Sigmoid colon (tissue), 7 donors: ENCODE results near the gene SLCO2A1. TPM values are rescaled to one million over a fixed set of nuclear protein-coding genes. Genes with fewer than 3 reads are reported as not detected.
A peak's percentile ranks its signal among the peaks of the same experiment; 100 is the strongest.

Experiments
- DNase-seq: peaks from one replicate; pipeline ENCODE4 v3.0.0-alpha.2; 2019
- H3K27ac ChIP-seq, 4 donors: fragments of 200-600 bp; sonication (generic); one replicate each; pipeline ENCODE4 v1.5.1; 2016 to 2019; ENCODE audit warnings: mild to moderate bottlenecking in 1 of 4
- H3K27me3 ChIP-seq, 3 donors: fragments of 200-600 bp; sonication (generic); one replicate each; pipeline ENCODE4 v1.5.1; 2019; ENCODE audit warnings: mild to moderate bottlenecking in 1 of 3
- H3K36me3 ChIP-seq, 4 donors: fragments of 200-600 bp; sonication (generic); one replicate each; pipeline ENCODE4 v1.5.1; 2016 to 2019
- H3K4me1 ChIP-seq, 4 donors: fragments of 200-600 bp; sonication (generic); one replicate each; pipeline ENCODE4 v1.5.1; 2017 to 2019
- H3K4me3 ChIP-seq, 4 donors: fragments of 200-600 bp; sonication (generic); one replicate each; pipeline ENCODE4 v1.5.1; 2017 to 2019; ENCODE audit warnings: mild to moderate bottlenecking in 2 of 4, moderate library complexity in 1 of 4
- H3K9me3 ChIP-seq, 4 donors: fragments of 200-600 bp in 3 of 4; sonication (generic) in 3 of 4; one replicate each; pipeline versions ENCODE4 v1.5.1 to v1.6.1; 2013 to 2019
- CTCF ChIP-seq, 4 experiments: fragments of 450-650 bp in 3 of 4; fragments of 200-600 bp in 1 of 4; IDR thresholded peaks; one replicate each; pipeline ENCODE4 v1.5.1; 2016 to 2019; ENCODE audit warnings: antibody characterized with exemption in 4 of 4, mild to moderate bottlenecking in 3 of 4, moderate library complexity in 2 of 4
- EP300 ChIP-seq, 4 donors: sonication (generic); formaldehyde crosslinking; IDR thresholded peaks; one replicate each; pipeline ENCODE4 v1.6.1; 2017; ENCODE audit warnings: antibody characterized with exemption in 4 of 4
- POLR2A ChIP-seq, 2 donors: fragments of 450-650 bp; IDR thresholded peaks; one replicate each; pipeline ENCODE4 v1.6.1; 2016; ENCODE audit warnings: antibody characterized with exemption in 2 of 2, mild to moderate bottlenecking in 2 of 2, moderate library complexity in 2 of 2
- POLR2AphosphoS5 ChIP-seq, 4 donors: sonication (generic); formaldehyde crosslinking; IDR thresholded peaks; one replicate each; pipeline ENCODE4 v1.6.1; 2017; ENCODE audit warnings: antibody characterized with exemption in 4 of 4
- whole genome bisulfite sequencing, 2 donors: extraction: QIAGEN DNeasy Blood & Tissue Kit; methylation state at CpG; one replicate each; pipeline ENCODE4 v1.1.7; 2013; 5-methylcytosine and 5-hydroxymethylcytosine counted together
- intact Hi-C: fragments of 100-400 bp; cut with DNase I; formaldehyde crosslinking; loops from one replicate; pipeline ENCODE4 v1.15.1; 2023
- polyA plus RNA-seq, 3 donors: library from polyadenylated mRNA; stranded (reverse); fragments of 200-250 nt; gene quantifications; one replicate each; pipeline ENCODE4 v1.2.3, GENCODE V29; 2013
- total RNA-seq, 4 donors: library from RNA; depleted of rRNA; stranded (reverse); fragments of >200 nt; gene quantifications; one replicate each; pipeline ENCODE4 v1.1.0, GENCODE V29; 2016
- donor health status: healthy with polysubstance abuse.
- donor health status: Bipolar disorder and iron deficiency.
- donor health status: healthy.

SLCO2A1 gene
- total and polyA plus RNA-seq, 7 donors = 1.8 to 22.1 (median 6.1) TPM

- Histone ChIP-seq H3K36me3 (no peaks in the 10 kb centered on the region), H3K4me3 (peak overlapping the region; percentile 35 to 64 (median 51)), H3K4me1 (peaks cover 0 to 21% (median 17%) of the 10 kb centered on the region in 4 donors), H3K27me3 (peaks cover 4 to 23% (median 8%) of the 10 kb centered on the region in 3 donors), H3K9me3 (no peaks in the 10 kb centered on the region), H3K27ac (peak overlapping the region in 2 of 4 donors; percentile 43 to 52)
- 43 to 44% methylated on average over 16 of the region's 16 CpGs for WGBS, 2 donors
- TF ChIP-seq CTCF (IDR thresholded peaks at IDR 0.05) (no peak), POLR2AphosphoS5 (IDR thresholded peaks at IDR 0.05) (no peak), EP300 (IDR thresholded peaks at IDR 0.05) (no peak), POLR2A (IDR thresholded peaks at IDR 0.05) (no peak)
- DNase-seq = peak; percentile 56
- intact Hi-C loops = no loop called here
Measured at GRCh38 chr3:134030379-134031347, 938 bp upstream of the SLCO2A1 start.

- Histone ChIP-seq H3K4me1 (peaks cover 0 to 21% (median 17%) of the 10 kb centered on the region in 4 donors), H3K27me3 (peaks cover 4 to 23% (median 8%) of the 10 kb centered on the region in 3 donors), H3K4me3 (peak overlapping the region; percentile 35 to 64 (median 51)), H3K27ac (peak overlapping the region in 2 of 4 donors; percentile 43 to 52), H3K36me3 (no peaks in the 10 kb centered on the region), H3K9me3 (no peaks in the 10 kb centered on the region)
- DNase-seq = no peak
- 1% methylated on average over 43 of the region's 43 CpGs for WGBS, 2 donors
- TF ChIP-seq CTCF (IDR thresholded peaks at IDR 0.05) (no peak), EP300 (IDR thresholded peaks at IDR 0.05) (no peak), POLR2A (IDR thresholded peaks at IDR 0.05) (no peak), POLR2AphosphoS5 (IDR thresholded peaks at IDR 0.05) (no peak)
- intact Hi-C loops = no loop called here
Measured at GRCh38 chr3:134029256-134029733, 430 bp downstream of the SLCO2A1 start.

DNA sequence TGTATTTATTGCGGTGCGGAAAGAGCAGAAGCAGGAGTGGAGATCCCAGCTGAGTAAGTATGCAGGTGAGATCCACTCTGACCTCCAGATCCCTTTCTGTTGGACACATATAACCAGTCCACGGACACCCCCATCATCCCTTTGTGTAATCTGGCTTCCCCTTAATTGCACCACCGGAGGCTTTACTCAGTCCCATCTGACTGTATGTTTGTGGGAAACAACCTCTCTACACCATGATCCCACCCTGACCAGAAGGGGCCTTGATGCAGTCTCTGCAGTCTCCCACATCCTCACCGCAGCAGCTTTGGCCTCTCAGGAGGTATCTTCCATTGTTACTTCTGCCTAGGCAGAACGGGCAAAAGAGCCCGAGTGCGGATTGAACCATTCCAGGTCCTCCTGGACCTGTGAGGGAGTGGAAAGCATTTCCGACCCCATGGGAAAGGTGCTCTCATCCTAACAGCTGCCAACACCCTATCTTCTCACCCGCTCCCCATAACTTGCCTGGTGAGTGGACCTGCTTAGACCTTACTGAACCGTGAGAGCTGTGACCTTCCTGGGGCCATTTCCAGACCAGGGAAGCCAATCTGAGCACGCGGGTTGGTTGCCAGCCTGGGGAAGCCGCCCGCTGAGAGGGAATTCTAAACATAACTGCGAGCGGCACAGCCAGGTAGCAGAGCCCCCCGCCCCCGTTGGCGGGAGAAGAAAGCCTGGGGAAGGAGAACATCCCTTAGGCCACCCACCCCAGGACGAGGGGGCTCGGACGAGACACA lies 1.1 kb downstream of the SLCO2A1 start:
- Histone ChIP-seq H3K4me3 (peak overlapping the region in 3 of 4 donors; percentile 43 to 64 (median 59)), H3K27me3 (peaks cover 4 to 23% (median 8%) of the 10 kb centered on the region in 3 donors), H3K9me3 (no peaks in the 10 kb centered on the region), H3K4me1 (peaks cover 0 to 21% (median 17%) of the 10 kb centered on the region in 4 donors), H3K27ac (peak overlapping the region in 1 of 4 donors; percentile 43), H3K36me3 (no peaks in the 10 kb centered on the region)
- TF ChIP-seq CTCF (IDR thresholded peaks at IDR 0.05) (no peak), POLR2AphosphoS5 (IDR thresholded peaks at IDR 0.05) (no peak), POLR2A (IDR thresholded peaks at IDR 0.05) (no peak), EP300 (IDR thresholded peaks at IDR 0.05) (no peak)
- 33 to 42% methylated on average over 23 of the region's 23 CpGs for WGBS, 2 donors
- DNase-seq = peak; percentile 56
- intact Hi-C loops = no loop called here

DNA sequence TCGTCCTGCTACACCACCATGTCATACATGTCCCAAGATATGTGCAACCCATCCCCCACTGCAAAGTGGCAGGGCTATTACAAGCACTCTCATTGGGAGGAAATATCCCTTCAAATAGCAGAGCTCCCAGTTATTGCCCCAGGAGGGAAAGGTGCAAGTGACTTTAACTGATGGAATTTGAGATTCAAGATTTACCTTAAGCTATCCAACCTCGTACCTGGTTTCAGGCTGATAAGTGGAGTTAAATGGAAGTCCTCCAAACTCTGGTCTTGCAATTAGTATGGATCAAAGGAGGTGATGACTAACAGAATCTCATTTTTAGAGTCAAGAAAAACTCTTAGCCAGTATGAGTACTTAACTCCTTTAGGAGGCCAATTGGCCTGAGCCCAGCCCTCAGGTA lies 2.1 kb downstream of the SLCO2A1 start:
- Histone ChIP-seq H3K4me3 (peak overlapping the region in 3 of 4 donors; percentile 2 to 64 (median 59)), H3K36me3 (no peaks in the 10 kb centered on the region), H3K27me3 (peaks cover 4 to 23% (median 8%) of the 10 kb centered on the region in 3 donors), H3K9me3 (no peaks in the 10 kb centered on the region), H3K27ac (no peak overlapping the region), H3K4me1 (peaks cover 0 to 21% (median 17%) of the 10 kb centered on the region in 4 donors)
- intact Hi-C loops = no loop called here
- no peak for DNase-seq
- WGBS, 2 donors = 57 to 85% methylated on average over 2 of the region's 2 CpGs
- TF ChIP-seq POLR2A (IDR thresholded peaks at IDR 0.05) (no peak), CTCF (IDR thresholded peaks at IDR 0.05) (no peak), EP300 (IDR thresholded peaks at IDR 0.05) (no peak), POLR2AphosphoS5 (IDR thresholded peaks at IDR 0.05) (no peak)
